GM21390 (cell line): Measurements from ENCODE around the gene TFF3.

Experiments used
- ATAC-seq: cut with Tn5 transposase; IDR thresholded peaks from one replicate; pipeline ENCODE4 v1.9.1; 2021; ENCODE audit not compliant: unreplicated experiment

TFF3 gene

DNA sequence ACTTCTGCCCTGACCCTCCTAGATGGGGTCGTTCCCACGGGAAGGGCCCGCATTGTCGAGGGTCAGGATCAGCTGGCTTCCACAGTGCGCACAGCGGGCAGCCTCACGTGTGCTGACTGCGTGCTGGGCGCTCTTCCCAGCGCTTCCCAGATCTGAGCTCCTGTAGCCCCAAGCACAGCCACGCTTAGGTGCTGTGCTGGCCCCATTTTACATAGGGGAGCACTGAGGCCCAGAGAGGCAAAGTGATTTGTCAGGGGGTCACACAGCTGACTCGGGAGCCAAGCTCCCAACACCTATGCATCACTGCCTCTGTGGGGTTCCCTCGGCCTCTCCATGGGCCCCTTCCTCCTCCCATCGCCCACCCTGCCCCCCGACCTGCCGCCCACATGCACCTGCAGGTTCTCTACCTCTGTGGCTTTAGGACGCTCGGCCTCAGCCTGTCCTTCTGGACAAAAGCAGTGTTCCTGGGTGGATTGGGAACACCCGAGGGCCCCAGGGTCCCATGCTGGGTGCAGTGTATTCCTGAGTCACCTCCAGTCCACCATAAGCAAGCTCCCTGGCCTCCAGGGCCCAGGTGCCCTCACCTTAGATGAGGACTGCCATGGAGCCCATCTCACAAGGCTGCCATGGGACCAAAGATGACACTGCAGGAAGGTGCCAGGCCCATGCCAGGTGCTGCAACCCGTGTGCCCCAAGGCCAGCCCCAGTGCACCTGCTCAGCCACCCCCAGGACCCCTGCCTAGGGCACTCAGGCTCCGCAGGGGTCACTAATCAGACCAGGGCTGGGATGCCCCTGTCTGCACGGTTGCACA lies 23.3 kb downstream of the TFF3 start:
- ATAC-seq = no peak

DNA sequence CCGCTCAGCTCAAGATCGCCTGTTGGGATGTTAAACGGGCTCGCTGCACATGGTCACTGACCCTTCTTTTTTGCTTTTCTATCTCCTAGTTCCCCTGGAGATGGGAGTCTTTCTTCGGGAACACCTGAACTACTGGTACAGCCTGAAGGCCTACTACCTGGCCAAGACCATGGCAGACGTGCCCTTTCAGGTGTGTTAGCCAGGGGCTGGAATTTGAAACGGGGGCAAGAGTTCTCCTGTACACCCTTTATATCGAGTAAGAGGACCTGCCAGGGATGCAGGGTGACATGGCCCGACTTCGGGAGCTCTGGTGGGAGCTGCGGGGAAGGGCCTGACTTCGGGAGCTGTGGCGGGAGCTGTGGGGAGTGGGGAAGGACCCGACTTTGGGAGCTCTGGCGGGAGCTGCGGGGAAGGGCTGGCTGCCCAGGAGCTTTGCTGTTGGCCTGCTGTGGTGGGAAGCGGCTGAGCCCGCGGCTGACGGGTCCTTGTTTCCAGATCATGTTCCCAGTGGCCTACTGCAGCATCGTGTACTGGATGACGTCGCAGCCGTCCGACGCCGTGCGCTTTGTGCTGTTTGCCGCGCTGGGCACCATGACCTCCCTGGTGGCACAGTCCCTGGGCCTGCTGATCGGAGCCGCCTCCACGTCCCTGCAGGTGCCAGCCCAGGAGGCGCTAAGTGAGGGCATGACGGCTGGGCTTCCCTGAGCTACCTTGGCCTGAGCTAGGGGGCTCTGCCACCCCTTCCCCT lies 24.0 kb downstream of the TFF3 start:
- no peak for ATAC-seq

DNA sequence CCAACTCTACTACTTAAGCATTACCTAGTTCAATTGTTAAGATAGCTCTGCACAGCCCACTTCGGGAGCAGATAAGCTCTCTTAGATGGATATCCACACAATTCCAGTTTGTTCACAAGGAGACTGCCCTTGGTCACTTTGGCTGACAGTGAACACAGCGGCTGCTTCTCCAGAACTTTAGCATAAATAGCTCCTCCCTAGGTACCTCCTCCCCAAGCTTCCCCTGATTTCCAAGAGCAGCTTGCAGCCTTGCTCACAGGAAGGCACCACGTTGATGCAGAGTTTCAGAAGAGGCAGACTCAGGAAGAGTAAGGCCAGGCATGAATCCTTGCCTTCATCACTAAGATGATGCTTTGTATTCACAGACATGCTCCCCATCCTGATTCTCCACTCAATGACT lies 24.7 kb downstream of the TFF3 start:
- no peak for ATAC-seq

- ATAC-seq = no peak
Observed at GRCh38 chr21:42289926-42290325, 25.3 kb downstream of the TFF3 start.

DNA sequence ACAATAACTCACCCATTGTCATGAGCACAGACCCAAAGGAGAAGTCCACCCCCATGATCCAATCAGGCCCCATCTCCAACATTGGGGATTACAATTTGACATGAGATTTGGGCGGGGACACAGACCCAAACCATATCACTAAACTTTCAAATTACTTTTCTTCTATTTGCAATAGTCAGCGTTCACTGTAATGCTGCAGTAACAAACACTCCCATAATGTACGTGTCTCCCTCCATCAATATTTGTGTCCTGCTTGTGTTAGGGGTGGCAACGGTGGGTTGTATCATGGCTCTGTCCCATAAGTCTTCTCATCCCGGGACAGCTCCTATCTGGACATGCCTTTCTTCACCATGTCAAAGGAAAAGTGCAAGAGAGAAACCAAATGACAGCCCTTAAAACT lies 26.2 kb downstream of the TFF3 start:
- ATAC-seq = no peak

DNA sequence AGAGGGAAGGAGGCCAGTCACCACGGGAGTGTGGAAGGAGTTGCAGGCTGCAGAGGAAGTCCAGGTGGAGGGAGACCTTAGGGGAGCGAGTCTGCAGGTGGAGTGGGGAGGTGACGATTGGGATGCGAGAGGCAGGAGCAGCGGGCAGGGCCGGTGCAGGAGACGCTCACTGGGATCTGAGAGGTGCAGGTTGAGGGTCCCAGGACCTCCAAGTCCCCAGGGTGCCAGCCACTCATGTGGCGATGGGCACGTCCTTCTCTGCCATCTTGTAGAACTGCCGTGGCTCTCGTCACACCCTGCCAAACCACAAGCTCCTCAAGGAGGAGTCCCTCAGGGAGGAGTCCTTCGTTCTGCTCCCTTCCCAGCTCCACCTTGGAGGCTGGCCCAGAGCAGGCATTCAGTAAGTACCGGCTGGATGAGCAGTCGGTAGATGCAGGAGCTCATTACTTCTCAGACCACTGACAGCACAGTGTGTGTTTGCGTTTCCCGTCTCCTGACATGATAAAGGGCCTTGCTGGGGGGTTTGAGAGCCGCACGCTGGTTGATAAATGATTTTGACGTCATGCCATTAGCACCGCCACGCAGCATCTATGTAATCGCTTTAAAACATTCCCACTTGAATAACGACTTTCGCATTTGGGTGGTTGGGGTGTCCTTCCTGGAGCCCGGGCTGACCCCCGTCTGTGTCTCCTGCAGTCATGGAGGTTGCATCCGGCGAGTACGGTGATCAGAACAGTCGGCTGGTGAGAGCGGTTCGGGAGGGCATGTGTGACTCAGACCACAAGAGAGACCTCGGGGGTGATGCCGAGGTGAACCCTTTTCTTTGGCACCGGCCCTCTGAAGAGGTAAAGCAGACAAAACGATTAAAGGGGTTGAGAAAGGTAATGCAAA lies 27.8 kb downstream of the TFF3 start:
- ATAC-seq = no peak

DNA sequence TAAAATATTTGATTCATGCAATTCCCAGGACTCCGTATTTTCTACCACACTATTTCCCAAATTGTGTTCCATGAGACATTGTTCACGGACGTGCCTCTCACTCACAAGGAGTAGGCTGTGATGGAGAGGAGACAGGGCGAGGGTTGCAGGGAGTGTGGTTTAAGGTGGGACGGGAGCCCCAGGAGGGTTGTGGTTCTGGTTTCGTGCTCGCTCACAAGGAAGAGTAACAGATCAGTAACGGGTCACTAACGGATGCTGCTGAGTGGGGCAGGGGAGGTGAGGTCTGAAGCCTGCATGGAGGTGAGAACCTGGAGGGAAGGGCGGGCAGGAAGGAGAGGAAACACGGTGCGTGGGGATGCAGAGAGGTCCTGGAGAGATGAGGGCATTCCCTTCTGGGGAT lies 28.8 kb downstream of the TFF3 start:
- no peak for ATAC-seq

- no peak for ATAC-seq
Observed at GRCh38 chr21:42285569-42286245, 29.5 kb downstream of the TFF3 start.

DNA sequence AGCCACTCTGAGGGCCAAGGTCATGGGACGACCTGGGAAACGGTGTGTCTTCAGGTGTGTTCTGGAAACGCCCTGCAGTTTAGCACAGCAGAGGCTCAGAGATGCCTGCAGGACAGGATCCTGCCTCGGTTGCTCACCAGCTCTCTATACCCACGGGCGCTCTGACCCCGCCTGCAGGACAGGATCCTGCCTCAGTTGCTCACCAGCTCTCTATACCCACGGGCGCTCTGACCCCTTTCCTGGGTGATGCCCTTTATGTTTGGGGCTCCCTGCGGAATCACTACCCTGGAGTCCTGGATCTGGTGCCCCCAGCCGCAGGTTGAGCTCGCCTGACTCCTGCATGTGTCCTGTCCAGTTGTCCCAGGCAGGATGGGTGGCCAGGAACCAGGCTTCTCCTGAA lies 32.5 kb downstream of the TFF3 start:
- no peak for ATAC-seq

DNA sequence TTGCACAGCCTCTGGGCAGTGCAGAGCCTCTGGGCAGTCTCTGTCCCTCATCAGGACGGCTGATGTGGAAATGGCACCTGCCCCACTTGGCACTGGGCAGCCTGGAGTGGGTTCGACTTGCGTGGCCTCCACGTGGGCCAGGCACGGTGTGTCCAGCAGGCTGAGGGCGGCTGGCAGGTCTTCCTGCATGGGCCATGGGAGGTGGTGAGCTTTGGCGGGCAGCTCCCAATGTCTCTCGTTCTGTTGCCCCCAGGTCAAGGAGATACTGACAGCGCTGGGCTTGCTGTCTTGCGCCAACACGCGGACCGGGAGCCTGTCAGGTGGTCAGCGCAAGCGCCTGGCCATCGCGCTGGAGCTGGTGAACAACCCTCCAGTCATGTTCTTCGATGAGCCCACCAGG lies 33.2 kb downstream of the TFF3 start:
- ATAC-seq = no peak

- no peak for ATAC-seq
Observed at GRCh38 chr21:42281181-42281680, 34.0 kb downstream of the TFF3 start.

GRCh38 chr21:42280356-42281180 lies 34.6 kb downstream of the TFF3 start:
- no peak for ATAC-seq

GRCh38 chr21:42279888-42280287 lies 35.3 kb downstream of the TFF3 start:
- ATAC-seq = no peak

- no peak for ATAC-seq
Observed at GRCh38 chr21:42279341-42279871, 35.8 kb downstream of the TFF3 start.

GRCh38 chr21:42278451-42279149 lies 36.6 kb downstream of the TFF3 start:
- no peak for ATAC-seq

DNA sequence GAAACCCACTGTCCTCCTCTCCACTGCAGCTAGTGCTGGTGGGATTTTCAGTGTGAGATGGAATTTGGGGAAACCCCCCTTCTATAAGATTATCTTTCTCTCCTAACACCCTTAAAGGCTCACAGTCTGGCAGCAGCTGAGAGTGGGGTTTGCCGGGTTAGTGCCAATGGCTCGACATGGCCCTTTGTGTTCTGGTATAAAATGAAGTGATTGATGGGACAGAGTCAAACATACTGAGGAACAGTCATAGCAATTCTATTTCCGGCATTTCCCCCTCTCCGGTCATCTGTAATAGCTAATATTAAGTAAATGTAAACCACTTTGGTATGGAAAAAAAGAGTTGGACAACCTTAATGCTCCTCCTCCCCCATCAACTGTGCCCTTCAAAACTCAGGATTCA lies 37.6 kb downstream of the TFF3 start:
- no peak for ATAC-seq

DNA sequence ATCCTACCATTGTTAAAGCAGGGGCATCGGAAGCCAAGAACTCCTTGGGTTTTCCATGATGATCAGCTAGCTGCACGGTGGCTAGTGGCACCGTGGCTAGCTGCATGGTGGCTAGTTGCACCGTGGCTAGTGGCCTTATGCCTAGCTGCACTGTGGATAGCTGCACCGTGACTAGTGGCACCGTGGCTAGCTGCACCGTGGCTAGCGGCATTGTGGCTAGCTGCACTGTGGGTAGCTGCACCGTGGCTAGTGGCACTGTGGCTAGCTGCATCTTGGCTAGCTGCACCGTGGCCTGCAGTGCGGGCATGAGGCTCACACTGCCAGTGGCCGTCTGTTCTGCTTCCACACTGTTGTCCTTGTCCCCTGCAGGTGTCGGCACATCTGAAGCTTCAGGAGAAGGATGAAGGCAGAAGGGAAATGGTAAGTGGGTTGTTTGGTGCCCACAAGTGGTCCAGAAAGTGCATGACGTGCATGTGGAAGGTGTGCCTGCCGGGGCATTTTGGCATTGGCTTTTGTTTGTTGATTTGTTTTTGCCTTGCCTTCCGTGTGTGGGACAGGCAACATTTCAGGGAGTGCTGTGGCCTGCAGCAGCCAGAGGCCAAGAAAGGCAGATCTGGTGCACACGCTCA lies 38.6 kb downstream of the TFF3 start:
- no peak for ATAC-seq

GRCh38 chr21:42276076-42276475 lies 39.1 kb downstream of the TFF3 start:
- ATAC-seq = no peak
